Hepatocyte (in vitro differentiated cells): Measurements from ENCODE around the gene ANKRD13B.

Experiments used
- EZH2 ChIP-seq: fragments of 200-600 bp; sonication (generic); IDR thresholded peaks from 2 replicates; pipeline ENCODE4 v1.6.1; 2016; ENCODE audit warnings: antibody characterized with exemption, mild to moderate bottlenecking, borderline replicate concordance
- EZH2phosphoT487 ChIP-seq: fragments of 200-600 bp; sonication (generic); IDR thresholded peaks from one replicate; pipeline ENCODE4 v1.6.1; 2018; ENCODE audit warnings: antibody characterized with exemption, mild to moderate bottlenecking, low read depth, moderate library complexity; ENCODE audit not compliant: unreplicated experiment, severe bottlenecking
- TF ChIP-seq, protein P1 (sequence below): fragments of 200-600 bp; sonication (generic); IDR thresholded peaks from 2 replicates; pipeline ENCODE4 v1.5.1; 2016; ENCODE audit warnings: antibody characterized with exemption, mild to moderate bottlenecking; ENCODE audit not compliant: poor library complexity

- no peak for TF ChIP-seq EZH2
- TF ChIP-seq, protein P1, sequence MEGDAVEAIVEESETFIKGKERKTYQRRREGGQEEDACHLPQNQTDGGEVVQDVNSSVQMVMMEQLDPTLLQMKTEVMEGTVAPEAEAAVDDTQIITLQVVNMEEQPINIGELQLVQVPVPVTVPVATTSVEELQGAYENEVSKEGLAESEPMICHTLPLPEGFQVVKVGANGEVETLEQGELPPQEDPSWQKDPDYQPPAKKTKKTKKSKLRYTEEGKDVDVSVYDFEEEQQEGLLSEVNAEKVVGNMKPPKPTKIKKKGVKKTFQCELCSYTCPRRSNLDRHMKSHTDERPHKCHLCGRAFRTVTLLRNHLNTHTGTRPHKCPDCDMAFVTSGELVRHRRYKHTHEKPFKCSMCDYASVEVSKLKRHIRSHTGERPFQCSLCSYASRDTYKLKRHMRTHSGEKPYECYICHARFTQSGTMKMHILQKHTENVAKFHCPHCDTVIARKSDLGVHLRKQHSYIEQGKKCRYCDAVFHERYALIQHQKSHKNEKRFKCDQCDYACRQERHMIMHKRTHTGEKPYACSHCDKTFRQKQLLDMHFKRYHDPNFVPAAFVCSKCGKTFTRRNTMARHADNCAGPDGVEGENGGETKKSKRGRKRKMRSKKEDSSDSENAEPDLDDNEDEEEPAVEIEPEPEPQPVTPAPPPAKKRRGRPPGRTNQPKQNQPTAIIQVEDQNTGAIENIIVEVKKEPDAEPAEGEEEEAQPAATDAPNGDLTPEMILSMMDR, result no peak
- TF ChIP-seq EZH2phosphoT487, result no peak
These were observed 7.7 kb upstream of the ANKRD13B start for GRCh38 chr17:29585080-29585751.
